Keratinocyte (primary cell): ENCODE results near the gene DLG2. TPM values are rescaled to one million over a fixed set of nuclear protein-coding genes. Genes with fewer than 3 reads are reported as not detected.
"Not testable (repeated sequence)": the region's sequence is repeated elsewhere in the genome, so short reads cannot be mapped to it uniquely, and the experiment has no call there.

Experiments used
- DNase-seq: peaks from one replicate; pipeline ENCODE4 v3.0.0-alpha.2; 2011; ENCODE audit warnings: low read depth, missing footprints, low spot score
- FAIRE-seq: peaks from 2 replicates; lab custom pipeline; 2011; peaks lifted over from hg19 to GRCh38; lab: Jason Lieb, UNC
- H2AFZ ChIP-seq: 2 replicates; pipeline ENCODE4 v1.6.0; 2012; ENCODE audit warnings: low read length, control low read depth, inconsistent platforms; ENCODE audit not compliant: control insufficient read depth
- H3K27ac ChIP-seq: 2 replicates; pipeline ENCODE4 v1.5.1; 2011; ENCODE audit warnings: low read length; ENCODE audit not compliant: control insufficient read depth, insufficient read depth
- H3K27me3 ChIP-seq: 3 replicates; pipeline ENCODE4 v1.6.0; 2011; ENCODE audit warnings: low read length; ENCODE audit not compliant: control insufficient read depth, insufficient read depth; ENCODE audit errors: extremely low read depth
- H3K36me3 ChIP-seq, 2 experiments: 2 replicates in 1 of 2; 3 replicates in 1 of 2; pipeline ENCODE4 v1.5.1; 2011; ENCODE audit warnings: low read length in 2 of 2, mild to moderate bottlenecking in 1 of 2; ENCODE audit not compliant: control insufficient read depth in 2 of 2, insufficient read depth in 2 of 2; ENCODE audit errors: extremely low read depth in 1 of 2
- H3K4me1 ChIP-seq: 3 replicates; pipeline ENCODE4 v1.5.1; 2011; ENCODE audit warnings: low read length; ENCODE audit not compliant: control insufficient read depth, insufficient read depth; ENCODE audit errors: extremely low read depth
- H3K4me2 ChIP-seq: 3 replicates; pipeline ENCODE4 v1.6.0; 2011; ENCODE audit warnings: low read depth, low read length; ENCODE audit not compliant: control insufficient read depth, insufficient read depth; ENCODE audit errors: extremely low read depth
- H3K4me3 ChIP-seq, 3 experiments: fragments of 200-600 bp in 1 of 3; sonication (generic) in 1 of 3; 2 replicates in 2 of 3; 3 replicates in 1 of 3; pipeline ENCODE4 v1.5.1; 2011 to 2016; ENCODE audit warnings: low read length in 3 of 3, mild to moderate bottlenecking in 3 of 3, control low read depth in 2 of 3, inconsistent platforms in 1 of 3, low read depth in 1 of 3, mixed read lengths in 1 of 3, mixed run types in 1 of 3, moderate library complexity in 1 of 3; ENCODE audit not compliant: control insufficient read depth in 2 of 3, insufficient read depth in 2 of 3; ENCODE audit errors: extremely low read depth in 1 of 3
- H3K79me2 ChIP-seq: 2 replicates; pipeline ENCODE4 v1.6.0; 2012; ENCODE audit warnings: low read length; ENCODE audit not compliant: control insufficient read depth, insufficient read depth
- H3K9ac ChIP-seq: 3 replicates; pipeline ENCODE4 v1.6.0; 2011; ENCODE audit warnings: low read length; ENCODE audit not compliant: control insufficient read depth, insufficient read depth; ENCODE audit errors: extremely low read depth
- H3K9me1 ChIP-seq: 3 replicates; pipeline ENCODE4 v1.6.0; 2011; ENCODE audit warnings: low read length; ENCODE audit not compliant: control insufficient read depth, insufficient read depth; ENCODE audit errors: extremely low read depth
- H3K9me3 ChIP-seq: 2 replicates; pipeline ENCODE4 v1.5.1; 2012; ENCODE audit warnings: low read depth, low read length; ENCODE audit not compliant: control insufficient read depth
- H4K20me1 ChIP-seq: 3 replicates; pipeline ENCODE4 v1.6.0; 2011; ENCODE audit warnings: low read length; ENCODE audit not compliant: control insufficient read depth, insufficient read depth; ENCODE audit errors: extremely low read depth
- CTCF ChIP-seq, 3 experiments: IDR thresholded peaks in 1 of 3; conservative IDR thresholded peaks in 1 of 3; optimal IDR thresholded peaks in 1 of 3; 2 replicates in 2 of 3; 3 replicates in 1 of 3; pipeline versions ENCODE3 to v1.5.1; 2011; ENCODE audit warnings: low read length in 3 of 3, mild to moderate bottlenecking in 3 of 3, moderate library complexity in 2 of 3, control low read depth in 1 of 3, inconsistent platforms in 1 of 3; ENCODE audit not compliant: insufficient read depth in 2 of 3; ENCODE audit errors: extremely low read depth in 1 of 3
- EZH2 ChIP-seq: IDR thresholded peaks from one replicate; pipeline ENCODE4 v1.6.1; 2012; ENCODE audit warnings: inconsistent platforms, mild to moderate bottlenecking, low read length, moderate library complexity
- dilution Hi-C: fragments of 300-500 bp; cut with MboI; formaldehyde crosslinking; loops from one replicate; pipeline ENCODE4 v1.7.0; 2020; ENCODE audit warnings: low sequenced_read_pairs; ENCODE audit not compliant: extremely low pct_ligation_motif_present
- polyA plus RNA-seq, 5 experiments: library from polyadenylated mRNA; depleted of rRNA in 3 of 5; stranded (reverse) in 3 of 5; stranded (forward) in 1 of 5; unstranded in 1 of 5; fragments of >200 nt; gene quantifications; 1 replicate in 1 of 5; 2 replicates in 3 of 5; 3 replicates in 1 of 5; pipeline versions ENCODE4 v1.2.1 to v1.2.3, GENCODE V29; 2011 to 2012; ENCODE audit warnings: missing spikeins in 2 of 5, low read depth in 1 of 5, low replicate concordance in 1 of 5

The DLG2 gene
- polyA plus RNA-seq, 1 donor (not counting 4 experiments of a cell fraction or from before 2014, with no cell fraction given): 0.55 TPM

GRCh38 chr11:85232559-85232958, 394.6 kb downstream of the DLG2 start:
- Histone ChIP-seq H3K79me2 (no peaks in the 10 kb centered on the region), H3K9ac (no peak overlapping the region), H3K9me1 (no peaks in the 10 kb centered on the region), H3K36me3 (no peaks in the 10 kb centered on the region), H3K4me1 (no peaks in the 10 kb centered on the region), H2AFZ (no peak overlapping the region), H3K27ac (no peak overlapping the region), H3K27me3 (no peaks in the 10 kb centered on the region), H3K4me2 (no peak overlapping the region), H3K4me3 (no peak overlapping the region), H3K9me3 (no peaks in the 10 kb centered on the region), H4K20me1 (no peaks in the 10 kb centered on the region)
- DNase-seq: no peak
- FAIRE-seq: no peak
- dilution Hi-C loops: no loop called here
- TF ChIP-seq CTCF (optimal IDR thresholded peaks at IDR 0.05 in 1 of 3, IDR thresholded peaks at IDR 0.05 in 1 of 3, conservative IDR thresholded peaks at IDR 0.05 in 1 of 3; ENCODE audit: extremely low read depth in 1 of 3, insufficient read depth in 2 of 3, low read length in 3 of 3) (no peak), EZH2 (no peak)

GRCh38 chr11:85231588-85231987, 395.6 kb downstream of the DLG2 start:
- dilution Hi-C loops: no loop called here
- Histone ChIP-seq H2AFZ (no peak overlapping the region), H4K20me1 (no peaks in the 10 kb centered on the region), H3K4me3 (no peak overlapping the region), H3K9me1 (no peaks in the 10 kb centered on the region), H3K27me3 (no peaks in the 10 kb centered on the region), H3K79me2 (no peaks in the 10 kb centered on the region), H3K9ac (no peak overlapping the region), H3K9me3 (no peaks in the 10 kb centered on the region), H3K4me2 (no peak overlapping the region), H3K36me3 (no peaks in the 10 kb centered on the region), H3K4me1 (no peaks in the 10 kb centered on the region), H3K27ac (no peak overlapping the region)
- no peak for DNase-seq
- TF ChIP-seq CTCF (optimal IDR thresholded peaks at IDR 0.05 in 1 of 3, IDR thresholded peaks at IDR 0.05 in 1 of 3, conservative IDR thresholded peaks at IDR 0.05 in 1 of 3; ENCODE audit: extremely low read depth in 1 of 3, insufficient read depth in 2 of 3, low read length in 3 of 3) (no peak), EZH2 (no peak)
- no peak for FAIRE-seq

- H3K9me1 ChIP-seq, H3K4me2 ChIP-seq, DNase-seq, H3K27me3 ChIP-seq, H3K36me3 ChIP-seq, H3K9ac ChIP-seq, H4K20me1 ChIP-seq, H3K4me3 ChIP-seq, FAIRE-seq, H3K27ac ChIP-seq, H3K9me3 ChIP-seq, dilution Hi-C loops, H2AFZ ChIP-seq, H3K4me1 ChIP-seq, H3K79me2 ChIP-seq: not testable (repeated sequence)
Observed at GRCh38 chr11:85229723-85230122, 397.4 kb downstream of the DLG2 start.
